Measurements from ENCODE around the gene EIF4B. TPM values are rescaled to one million over a fixed set of nuclear protein-coding genes. Genes with fewer than 3 reads are reported as not detected.
A peak's percentile ranks its signal among the peaks of the same experiment; 100 is the strongest.

The EIF4B gene
- total and polyA plus RNA-seq, 9 of the 15 experiments (the other 6 are each of a cell fraction or from before 2014, with no cell fraction given), result 138 to 669 (median 552) TPM

- H3K9ac ChIP-seq (ENCODE audit: insufficient read depth in 1 of 2, low read depth in 2 of 2, low read length in 2 of 2), result no peak overlapping the region
- peaks cover 3% of the 10 kb centered on the region; the same call in 1 of the 2 replicates for H4K20me1 ChIP-seq (replicated peaks; ENCODE audit: control insufficient read depth, insufficient read depth, low read length)
- CTCF ChIA-PET (ENCODE audit: low intra/inter-chr PET ratio), result no interaction called here
- peak overlapping the region; percentile 60 for H2AFZ ChIP-seq (ENCODE audit: low read depth, low read length)
- H3K9me3 ChIP-seq (replicated peaks; ENCODE audit: control insufficient read depth, insufficient read depth, low read depth, low read length), result no peaks in the 10 kb centered on the region
- H3K27ac ChIP-seq (ENCODE audit: extremely low read depth, low read depth, low read length), result no peak overlapping the region
- in situ Hi-C loops (cut with MboI), result no loop called here
- H3K27me3 ChIP-seq (ENCODE audit: control insufficient read depth in 2 of 2, insufficient read depth in 2 of 2, low read length in 2 of 2), result no peaks in the 10 kb centered on the region
- WGBS (ENCODE audit: insufficient coverage, low coverage, missing lambda C conversion rate), result 7% methylated on average over 5 of the region's 5 CpGs
- no peak for FAIRE-seq
- peak in 1 of 4 experiments; percentile 26 for DNase-seq (ENCODE audit: extremely low read depth in 1 of 4, low spot score in 3 of 4)
- ATAC-seq, result peak; percentile 47
- H3K9me1 ChIP-seq (ENCODE audit: control insufficient read depth, insufficient read depth, low read length), result peaks cover 4% of the 10 kb centered on the region
- no TSS peak for BruUV-seq (replicated peaks)
- no peak overlapping the region for H3K4me3 ChIP-seq
- peaks cover 15% of the 10 kb centered on the region for H3K36me3 ChIP-seq (ENCODE audit: control insufficient read depth, insufficient read depth, low read length)
- H3K4me1 ChIP-seq (replicated peaks in 1 of 2; ENCODE audit: control insufficient read depth in 2 of 2, insufficient read depth in 2 of 2, low read length in 2 of 2), result peaks cover 10 to 13% of the 10 kb centered on the region in 2 experiments; a peak in 4 of 5 replicates
- POLR2A ChIA-PET, result interaction anchor here (0.6 to 1.6 kb wide), 7 partner anchors 10 to 73 kb away, joined by 3 to 8 read pairs (median 4); partner anchors contain the start of gene KRT8
- H3K4me2 ChIP-seq (ENCODE audit: insufficient read depth, low read length), result peak overlapping the region; percentile 3; the same call in 1 of the 2 replicates
- intact Hi-C loops (cut with micrococcal nuclease), result no loop called here
- H3K79me2 ChIP-seq (ENCODE audit: control insufficient read depth, insufficient read depth, low read length), result peaks cover 3% of the 10 kb centered on the region; the same call in 2 of the 3 replicates
- TF ChIP-seq ZNF197 (CRISPR knock-in tag; IDR thresholded peaks at IDR 0.05; ENCODE audit: low read depth) (no peak), RFX7 (CRISPR knock-in tag; IDR thresholded peaks at IDR 0.05) (no peak), CHD7 (IDR thresholded peaks at IDR 0.05; ENCODE audit: low read depth, low read length) (no peak), HNRNPLL (IDR thresholded peaks at IDR 0.05; ENCODE audit: low read depth, low read length, poor library complexity, severe bottlenecking) (no peak), CBFB (CRISPR knock-in tag; IDR thresholded peaks at IDR 0.05) (no peak), BCOR (IDR thresholded peaks at IDR 0.05) (no peak), CBX2 (IDR thresholded peaks at IDR 0.05; ENCODE audit: insufficient read depth, low read length, poor library complexity, severe bottlenecking) (no peak), NUFIP1 (IDR thresholded peaks at IDR 0.05; ENCODE audit: partially characterized antibody) (no peak), TCF3 (CRISPR knock-in tag; IDR thresholded peaks at IDR 0.05) (0 out of 2 replicates have a peak, but pooled peaks have one; percentile 17), SPI1 (IDR thresholded peaks at IDR 0.05; ENCODE audit: borderline replicate concordance, low read depth, low read length) (peak; percentile 98)
- TF ChIP-seq, protein P1, sequence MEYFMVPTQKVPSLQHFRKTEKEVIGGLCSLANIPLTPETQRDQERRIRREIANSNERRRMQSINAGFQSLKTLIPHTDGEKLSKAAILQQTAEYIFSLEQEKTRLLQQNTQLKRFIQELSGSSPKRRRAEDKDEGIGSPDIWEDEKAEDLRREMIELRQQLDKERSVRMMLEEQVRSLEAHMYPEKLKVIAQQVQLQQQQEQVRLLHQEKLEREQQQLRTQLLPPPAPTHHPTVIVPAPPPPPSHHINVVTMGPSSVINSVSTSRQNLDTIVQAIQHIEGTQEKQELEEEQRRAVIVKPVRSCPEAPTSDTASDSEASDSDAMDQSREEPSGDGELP (CRISPR knock-in tag; IDR thresholded peaks at IDR 0.05; ENCODE audit: borderline replicate concordance), result peak; percentile 25; the same call in 1 of the 2 replicates
Observed at GRCh38 chr12:52956987-52957386, 49.3 kb upstream of the EIF4B start.
